Measurements from ENCODE around the gene KIF1C.
"Not testable (repeated sequence)": the region's sequence is repeated elsewhere in the genome, so short reads cannot be mapped to it uniquely, and the experiment has no call there.

KIF1C gene

DNA sequence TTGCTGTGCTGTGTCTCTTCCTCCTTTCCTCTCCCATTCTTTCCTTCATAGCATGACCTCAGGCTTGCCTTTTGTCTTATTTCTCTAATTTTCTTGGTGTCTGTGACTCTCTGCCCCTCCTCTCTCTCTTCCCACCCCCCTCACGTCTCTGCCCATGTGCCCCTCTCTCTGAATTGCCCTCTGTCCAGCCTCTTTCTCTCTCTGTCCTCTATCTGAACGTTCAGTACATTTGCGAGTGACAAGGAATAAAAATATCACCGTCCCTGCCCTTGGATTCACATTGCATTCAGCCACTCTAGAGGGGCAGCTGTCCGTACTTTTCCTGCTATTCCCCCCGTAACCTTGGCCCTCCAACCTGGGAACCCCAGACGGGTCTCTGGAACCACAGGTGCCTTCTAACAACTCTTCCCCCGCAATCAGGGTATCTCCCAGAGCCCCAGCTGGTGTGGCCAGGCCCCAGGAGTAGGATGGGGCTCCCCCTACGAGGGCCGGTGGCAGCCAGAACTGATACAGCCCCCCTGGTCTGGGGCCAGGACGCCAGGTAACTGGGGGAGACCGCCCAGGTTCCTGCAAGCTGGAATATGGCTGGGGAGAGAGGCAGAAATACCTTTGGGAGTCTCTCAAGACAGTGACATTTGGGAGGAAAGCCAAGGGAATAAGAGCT lies 1.8 kb downstream of the KIF1C start:
- DNase-seq (ENCODE audit: low read depth in 1 of 2, low spot score in 1 of 2), result no peak

DNA sequence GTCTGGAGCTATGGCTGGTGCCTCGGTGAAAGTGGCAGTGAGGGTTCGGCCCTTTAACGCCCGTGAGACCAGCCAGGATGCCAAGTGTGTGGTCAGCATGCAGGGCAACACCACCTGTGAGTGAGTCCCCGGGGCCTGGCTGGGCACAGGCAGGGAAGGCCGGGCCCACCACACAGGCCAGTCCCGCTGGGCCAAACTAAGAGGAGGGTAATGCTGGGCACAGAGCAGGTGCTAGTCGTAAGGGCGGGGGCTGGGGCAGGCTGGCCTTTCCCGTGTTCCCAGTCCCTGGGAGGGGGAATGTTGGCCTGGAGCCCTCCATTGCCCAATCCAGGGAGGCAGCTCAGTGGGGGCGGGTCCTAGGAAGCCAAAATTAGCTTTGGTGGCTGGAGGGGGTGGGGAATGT lies 2.5 kb downstream of the KIF1C start:
- DNase-seq (ENCODE audit: low read depth in 1 of 2, low spot score in 1 of 2), result no peak

DNA sequence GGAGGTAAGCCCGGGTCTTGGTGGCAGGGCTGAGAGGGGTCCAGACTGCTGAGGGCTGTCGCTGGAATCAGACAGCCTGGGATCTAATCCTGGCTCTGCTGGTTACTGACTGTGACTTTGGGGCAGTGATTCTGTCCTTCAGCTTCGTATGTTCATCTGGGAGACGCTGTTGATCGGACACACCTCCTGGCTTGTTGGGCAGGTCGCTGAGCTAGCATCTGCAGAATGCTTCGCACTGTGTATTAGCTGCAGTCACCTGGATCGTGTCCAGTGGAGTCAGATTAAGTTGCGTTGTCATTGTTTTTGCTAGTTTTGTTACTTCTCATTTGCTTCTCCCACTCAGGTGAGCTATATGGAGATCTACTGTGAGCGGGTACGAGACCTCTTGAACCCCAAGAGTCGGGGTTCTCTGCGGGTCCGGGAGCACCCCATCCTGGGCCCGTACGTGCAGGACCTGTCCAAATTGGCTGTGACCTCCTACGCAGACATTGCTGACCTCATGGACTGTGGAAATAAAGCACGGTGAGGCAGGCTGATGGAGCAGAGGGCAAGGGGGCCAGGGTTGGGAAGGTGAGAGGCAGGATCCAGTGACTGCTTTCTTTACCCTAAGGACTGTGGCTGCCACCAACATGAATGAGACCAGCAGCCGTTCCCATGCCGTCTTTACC lies 4.5 kb downstream of the KIF1C start:
- DNase-seq (ENCODE audit: low read depth in 1 of 2, low spot score in 1 of 2), result no peak

DNA sequence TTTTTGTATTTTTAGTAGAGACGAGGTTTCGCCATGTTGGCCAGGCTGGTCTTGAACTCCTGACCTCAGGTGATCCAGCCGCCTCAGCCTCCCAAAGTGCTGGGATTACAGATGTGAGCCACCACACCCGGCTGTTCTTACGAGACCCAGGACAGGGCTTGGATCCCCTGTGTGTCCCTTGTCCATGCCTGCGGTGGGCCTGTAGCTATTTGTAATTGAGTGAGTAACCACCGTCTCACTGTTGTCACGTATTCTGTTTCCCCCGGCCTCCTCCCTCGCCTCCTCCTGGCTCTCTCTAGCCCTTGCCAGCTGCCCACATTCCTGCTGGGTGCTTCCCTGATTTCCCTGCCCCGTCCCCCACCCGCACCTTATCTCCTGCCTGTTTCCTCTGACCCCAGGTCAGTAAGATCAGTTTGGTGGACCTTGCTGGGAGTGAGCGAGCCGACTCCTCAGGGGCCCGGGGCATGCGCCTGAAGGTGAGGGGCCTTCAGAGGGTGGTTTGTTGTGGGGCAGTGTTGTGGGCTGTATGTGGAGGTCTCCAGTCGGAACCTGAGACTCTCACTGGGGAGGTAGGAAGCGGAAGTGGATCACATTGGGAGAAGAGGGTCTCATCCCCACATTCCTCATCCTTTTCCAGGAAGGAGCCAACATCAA lies 5.6 kb downstream of the KIF1C start:
- DNase-seq (ENCODE audit: low read depth in 1 of 2, low spot score in 1 of 2), result no peak

DNA sequence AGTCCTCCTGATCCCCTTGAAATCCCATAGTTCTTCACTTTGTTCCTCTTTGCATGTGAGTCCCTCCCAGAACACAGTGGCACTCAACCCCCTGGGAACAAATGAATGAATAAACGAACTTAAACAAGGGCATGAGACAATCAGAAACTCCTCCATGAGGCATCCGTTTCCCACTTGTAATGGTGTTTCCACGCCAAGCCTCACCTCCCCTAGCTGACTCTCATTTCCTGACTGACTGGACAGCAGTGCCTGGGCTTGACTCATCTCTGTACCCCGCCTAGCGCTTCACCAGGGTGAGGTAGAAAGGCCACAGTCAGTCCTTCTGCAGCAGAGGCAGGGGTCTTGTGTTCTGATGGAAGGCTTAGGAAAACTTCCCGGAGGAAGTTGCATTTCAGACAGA lies 14.2 kb downstream of the KIF1C start:
- DNase-seq (ENCODE audit: low read depth in 1 of 2, low spot score in 1 of 2), result no peak

DNA sequence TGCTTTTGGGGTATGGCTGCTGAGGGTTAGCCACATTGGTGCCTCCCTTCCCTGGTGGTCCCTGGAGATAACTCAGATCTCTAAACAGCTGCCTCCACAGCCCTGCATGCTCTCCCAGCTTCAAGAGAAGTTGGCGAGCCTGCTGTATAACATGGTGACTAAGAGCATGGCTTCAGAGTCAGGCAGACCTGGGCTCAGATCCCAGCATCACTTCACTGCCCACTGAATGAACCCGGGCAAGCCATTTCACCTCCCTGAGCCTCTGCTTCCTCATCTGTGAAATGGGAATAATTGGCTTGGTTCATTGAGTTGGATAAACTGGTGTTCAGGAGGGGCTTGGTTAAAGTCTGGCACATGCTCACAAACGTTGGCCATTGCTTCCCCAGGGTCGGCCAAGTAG lies 16.6 kb downstream of the KIF1C start:
- no peak for DNase-seq (ENCODE audit: low read depth in 1 of 2, low spot score in 1 of 2)

DNA sequence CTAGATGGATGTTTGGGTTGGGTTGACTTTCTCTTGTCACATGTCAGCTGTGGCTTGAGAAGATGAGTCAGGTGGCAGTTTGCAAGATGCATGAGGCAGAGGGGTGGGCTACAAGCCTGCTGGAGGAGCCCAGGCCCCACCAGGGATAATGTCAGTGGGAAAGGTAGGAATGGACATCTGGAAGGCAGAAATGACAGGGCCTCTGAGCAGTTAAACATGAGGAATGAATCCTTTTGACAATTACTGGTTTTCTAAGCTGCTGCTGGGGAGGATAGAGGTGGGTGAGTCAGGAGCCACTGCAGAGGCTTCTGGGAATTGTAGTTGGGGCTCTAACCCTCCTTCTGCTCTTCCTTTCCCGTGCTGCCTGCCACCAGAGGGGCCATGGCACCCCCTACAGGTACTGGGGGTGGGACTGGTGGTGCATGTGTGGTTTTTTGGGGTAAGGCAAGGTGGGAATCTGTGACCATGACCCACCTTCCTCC lies 21.8 kb downstream of the KIF1C start:
- peak in 1 of 2 donors; percentile 24 for DNase-seq (ENCODE audit: low read depth in 1 of 2, low spot score in 1 of 2)

DNA sequence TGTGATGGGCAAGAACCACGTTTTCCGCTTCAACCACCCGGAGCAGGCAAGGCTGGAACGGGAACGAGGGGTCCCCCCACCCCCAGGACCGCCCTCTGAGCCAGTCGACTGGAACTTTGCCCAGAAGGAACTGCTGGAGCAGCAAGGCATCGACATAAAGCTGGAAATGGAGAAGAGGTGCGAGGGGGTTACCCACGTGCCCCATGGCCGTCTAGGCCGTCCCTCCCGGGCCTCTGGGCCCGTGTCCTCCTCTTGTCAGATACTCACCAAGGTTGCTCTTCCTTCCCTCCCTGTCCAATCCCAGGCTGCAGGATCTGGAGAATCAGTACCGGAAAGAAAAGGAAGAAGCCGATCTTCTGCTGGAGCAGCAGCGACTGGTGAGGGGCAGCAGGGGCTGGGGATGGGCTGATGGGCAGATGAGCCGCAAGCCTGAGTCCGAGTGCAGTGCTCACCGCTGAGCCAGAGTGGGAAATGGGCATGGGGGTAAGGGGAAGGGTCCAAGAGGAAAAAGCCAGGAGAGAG lies 22.8 kb downstream of the KIF1C start:
- no peak for DNase-seq (ENCODE audit: low read depth in 1 of 2, low spot score in 1 of 2)

DNA sequence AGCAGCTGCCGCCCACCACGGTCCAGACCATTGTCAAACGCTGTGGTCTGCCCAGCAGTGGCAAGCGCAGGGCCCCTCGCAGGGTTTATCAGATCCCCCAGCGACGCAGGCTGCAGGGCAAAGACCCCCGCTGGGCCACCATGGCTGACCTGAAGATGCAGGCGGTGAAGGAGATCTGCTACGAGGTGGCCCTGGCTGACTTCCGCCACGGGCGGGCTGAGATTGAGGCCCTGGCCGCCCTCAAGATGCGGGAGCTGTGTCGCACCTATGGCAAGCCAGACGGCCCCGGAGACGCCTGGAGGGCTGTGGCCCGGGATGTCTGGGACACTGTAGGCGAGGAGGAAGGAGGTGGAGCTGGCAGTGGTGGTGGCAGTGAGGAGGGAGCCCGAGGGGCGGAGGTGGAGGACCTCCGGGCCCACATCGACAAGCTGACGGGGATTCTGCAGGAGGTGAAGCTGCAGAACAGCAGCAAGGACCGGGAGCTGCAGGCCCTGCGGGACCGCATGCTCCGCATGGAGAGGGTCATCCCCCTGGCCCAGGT lies 24.5 kb downstream of the KIF1C start:
- DNase-seq (ENCODE audit: low read depth in 1 of 2, low spot score in 1 of 2), result no peak

DNA sequence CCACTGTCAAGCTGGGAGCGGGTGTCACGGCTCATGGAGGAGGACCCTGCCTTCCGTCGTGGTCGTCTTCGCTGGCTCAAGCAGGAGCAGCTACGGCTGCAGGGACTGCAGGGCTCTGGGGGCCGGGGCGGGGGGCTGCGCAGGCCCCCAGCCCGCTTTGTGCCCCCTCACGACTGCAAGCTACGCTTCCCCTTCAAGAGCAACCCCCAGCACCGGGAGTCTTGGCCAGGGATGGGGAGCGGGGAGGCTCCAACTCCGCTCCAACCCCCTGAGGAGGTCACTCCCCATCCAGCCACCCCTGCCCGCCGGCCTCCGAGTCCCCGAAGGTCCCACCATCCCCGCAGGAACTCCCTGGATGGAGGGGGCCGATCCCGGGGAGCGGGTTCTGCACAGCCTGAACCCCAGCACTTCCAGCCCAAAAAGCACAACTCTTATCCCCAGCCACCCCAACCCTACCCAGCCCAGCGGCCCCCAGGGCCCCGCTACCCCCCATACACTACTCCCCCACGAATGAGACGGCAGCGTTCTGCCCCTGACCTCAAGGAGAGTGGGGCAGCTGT lies 25.9 kb downstream of the KIF1C start:
- DNase-seq (ENCODE audit: low read depth in 1 of 2, low spot score in 1 of 2), result no peak

DNA sequence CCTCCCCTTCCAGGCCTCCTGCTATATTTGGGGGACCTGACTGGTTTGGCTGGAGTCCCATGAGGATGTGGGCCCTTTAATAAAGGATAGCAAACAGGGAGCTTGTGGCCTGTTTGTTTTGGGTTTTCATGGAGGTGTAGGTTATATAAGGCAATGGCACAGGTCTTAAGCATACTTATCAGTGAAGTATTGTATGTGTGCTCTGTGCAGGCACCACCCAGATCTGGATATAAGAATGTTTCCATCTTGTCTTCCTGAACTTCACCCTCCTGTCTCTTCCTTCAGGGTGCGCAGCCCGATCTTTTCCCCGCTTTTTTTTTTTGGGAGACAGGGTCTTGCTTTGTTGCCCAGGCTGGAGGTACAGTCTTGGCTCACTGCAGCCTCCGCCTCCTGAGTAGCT lies 26.9 kb downstream of the KIF1C start:
- no peak for DNase-seq (ENCODE audit: low read depth in 1 of 2, low spot score in 1 of 2)

DNA sequence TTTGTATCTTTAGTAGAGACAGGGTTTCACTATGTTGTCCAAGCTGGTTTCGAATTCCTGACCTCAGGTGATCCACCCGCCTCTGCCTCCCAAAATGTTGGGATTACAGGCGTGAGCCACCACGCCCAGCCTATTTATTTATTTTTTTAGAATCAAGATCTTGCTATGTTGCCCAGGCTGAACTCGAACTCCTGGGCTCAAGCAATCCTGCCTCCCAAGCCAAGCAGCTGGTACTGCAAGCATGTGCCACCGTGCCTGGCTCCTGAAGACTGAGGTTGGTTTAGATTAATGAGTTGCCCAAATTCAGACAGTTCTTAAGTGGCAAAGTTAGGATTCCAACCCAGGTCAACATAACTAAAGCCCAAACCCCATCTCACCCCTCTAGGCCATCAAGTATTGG lies 29.5 kb downstream of the KIF1C start:
- no peak for DNase-seq (ENCODE audit: low read depth in 1 of 2, low spot score in 1 of 2)

DNA sequence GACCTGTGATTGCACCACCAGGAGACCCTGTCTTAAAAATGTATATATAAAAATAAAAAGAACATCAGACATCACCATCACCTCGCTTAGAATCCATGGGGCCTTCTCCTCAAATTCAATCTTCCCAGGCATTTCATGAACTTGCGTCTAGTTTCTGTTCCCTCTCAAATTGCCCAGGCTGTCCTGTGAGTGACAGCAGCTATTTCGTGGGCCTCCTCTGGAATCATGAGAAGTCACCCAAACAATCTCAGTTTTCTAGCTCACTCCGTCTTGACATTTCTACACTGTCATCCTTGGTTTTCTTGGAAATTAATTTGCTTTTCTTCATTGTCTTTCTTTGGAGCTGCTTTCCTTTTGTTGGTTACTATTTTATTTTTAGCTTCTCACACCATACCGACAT lies 30.2 kb downstream of the KIF1C start:
- DNase-seq (ENCODE audit: low read depth in 1 of 2, low spot score in 1 of 2), result no peak

DNA sequence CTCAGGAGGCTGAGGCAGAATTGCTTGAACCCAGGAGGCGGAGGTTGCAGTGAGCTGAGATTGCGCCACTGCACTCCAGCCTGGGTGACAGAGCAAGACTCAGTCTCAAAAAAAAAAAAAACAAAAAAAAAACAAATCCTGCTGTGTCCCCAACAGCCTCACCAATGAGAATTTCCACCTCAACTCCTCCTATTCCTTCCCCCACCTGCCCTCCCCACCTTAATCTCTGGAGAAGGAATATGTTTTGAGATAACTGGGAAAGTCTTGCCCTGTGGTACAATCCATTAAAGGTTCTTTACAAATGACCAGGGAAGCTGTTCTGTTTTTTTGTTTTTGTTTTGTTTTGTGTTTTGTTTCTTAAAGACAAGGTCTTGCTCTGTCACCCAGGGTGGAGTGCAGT lies 32.4 kb downstream of the KIF1C start:
- not testable (repeated sequence) for DNase-seq (ENCODE audit: low read depth in 1 of 2, low spot score in 1 of 2)

DNA sequence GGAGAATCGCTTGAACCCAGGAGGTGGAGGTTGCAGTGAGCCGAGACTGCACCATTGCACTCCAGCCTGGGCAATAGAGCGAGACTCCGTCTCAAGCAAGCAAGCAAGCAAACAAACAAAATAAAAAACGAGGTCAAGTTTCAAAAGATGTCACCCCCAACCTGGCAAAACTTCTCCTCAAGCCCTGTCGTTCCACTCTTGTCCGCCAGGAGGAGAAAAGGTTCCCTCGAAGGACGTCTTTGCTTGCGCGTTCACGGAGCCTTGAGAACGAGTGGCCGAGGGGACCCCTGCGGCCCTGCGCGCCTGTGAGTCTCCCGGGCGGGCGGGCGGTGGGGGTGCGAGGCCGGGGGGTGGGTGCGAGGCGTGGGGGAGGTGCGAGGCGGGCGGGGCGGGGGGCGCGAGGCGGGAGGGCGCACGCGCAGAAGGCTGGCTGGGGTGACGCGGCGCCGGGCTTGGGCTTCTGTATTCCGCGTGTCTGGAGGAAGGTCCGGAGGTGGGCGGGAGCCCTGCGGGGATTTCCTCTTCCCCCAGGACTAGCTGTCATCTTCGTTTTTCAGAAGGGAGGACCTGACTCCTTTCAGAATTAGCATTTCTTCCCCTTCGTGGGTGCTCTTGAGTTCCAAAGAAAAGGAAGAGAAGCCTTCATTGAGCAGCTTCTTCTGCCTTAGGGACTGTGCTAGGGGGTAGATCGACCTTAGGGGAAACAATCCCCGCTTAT lies 33.8 kb downstream of the KIF1C start:
- DNase-seq (ENCODE audit: low read depth in 1 of 2, low spot score in 1 of 2), result peak; percentile 71 to 74

DNA sequence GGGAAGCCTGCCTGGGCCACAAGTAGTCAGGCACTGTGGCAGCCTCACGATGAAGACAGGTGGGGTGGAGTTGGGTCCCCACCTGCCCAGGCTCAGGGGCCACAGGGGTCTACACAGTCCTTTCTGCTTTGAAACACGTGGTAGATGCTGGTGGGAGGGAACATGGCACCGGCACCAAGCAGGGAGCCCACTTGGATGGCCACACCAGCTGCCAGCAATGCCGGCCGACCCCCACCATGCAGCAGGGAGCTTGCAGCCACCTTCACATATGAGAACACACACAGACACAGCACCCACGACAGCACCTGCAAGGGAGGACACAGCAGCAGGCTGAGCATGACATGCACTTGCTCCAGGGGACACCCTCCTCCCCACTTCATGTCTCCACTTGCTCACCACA lies 35.1 kb downstream of the KIF1C start:
- no peak for DNase-seq (ENCODE audit: low read depth in 1 of 2, low spot score in 1 of 2)

DNA sequence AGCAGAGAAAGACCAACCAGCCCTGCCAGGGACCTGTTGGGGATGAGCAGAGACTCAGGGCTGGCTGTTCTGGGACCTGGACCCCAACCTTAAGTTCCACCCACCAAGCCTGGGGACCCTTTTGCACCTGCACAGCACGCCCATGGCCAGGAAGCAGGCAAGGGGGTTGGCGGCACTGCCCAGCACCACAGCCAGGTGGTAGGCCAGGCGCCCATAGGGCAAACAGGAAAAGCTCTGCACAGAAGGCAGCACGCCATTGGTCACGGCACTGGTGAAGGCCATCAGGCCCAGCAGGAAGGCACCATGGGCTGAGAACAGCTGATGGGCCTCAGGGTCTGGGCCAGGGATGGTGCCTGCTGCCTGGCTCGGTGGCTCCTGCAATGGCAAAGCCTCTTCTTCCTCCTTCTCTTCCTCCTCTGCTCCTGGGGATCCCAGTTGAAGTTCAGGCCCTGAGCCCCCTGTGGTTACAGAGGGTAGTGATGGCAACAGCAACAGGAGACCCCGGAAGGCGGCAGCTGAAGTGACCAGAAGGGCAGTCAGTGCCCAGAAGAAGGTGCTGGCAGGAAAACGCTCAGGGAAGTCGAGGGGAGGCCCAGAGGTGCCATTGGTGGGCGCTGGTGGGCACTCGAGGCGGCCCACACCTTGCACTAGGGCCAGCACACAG lies 35.7 kb downstream of the KIF1C start:
- no peak for DNase-seq (ENCODE audit: low read depth in 1 of 2, low spot score in 1 of 2)

DNA sequence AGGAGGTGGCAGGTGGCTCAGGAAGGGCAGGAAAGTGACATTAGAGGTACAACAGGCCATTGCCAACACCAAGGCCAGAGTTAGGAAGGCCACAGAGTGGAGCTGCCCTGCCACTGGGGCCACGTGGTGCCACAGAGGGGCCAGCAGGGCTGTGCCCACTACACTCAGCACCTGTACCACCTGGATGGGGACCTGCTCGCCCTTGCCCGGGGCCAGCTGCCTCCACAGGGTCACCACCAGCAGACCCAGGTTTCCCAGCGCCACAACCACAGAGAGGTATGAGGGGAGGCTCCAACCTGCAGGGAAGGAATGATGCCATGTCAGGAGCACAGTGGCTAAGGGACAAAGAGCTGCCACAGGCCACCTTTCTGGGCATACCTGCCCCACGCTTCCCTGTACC lies 36.3 kb downstream of the KIF1C start:
- no peak for DNase-seq (ENCODE audit: low read depth in 1 of 2, low spot score in 1 of 2)

DNA sequence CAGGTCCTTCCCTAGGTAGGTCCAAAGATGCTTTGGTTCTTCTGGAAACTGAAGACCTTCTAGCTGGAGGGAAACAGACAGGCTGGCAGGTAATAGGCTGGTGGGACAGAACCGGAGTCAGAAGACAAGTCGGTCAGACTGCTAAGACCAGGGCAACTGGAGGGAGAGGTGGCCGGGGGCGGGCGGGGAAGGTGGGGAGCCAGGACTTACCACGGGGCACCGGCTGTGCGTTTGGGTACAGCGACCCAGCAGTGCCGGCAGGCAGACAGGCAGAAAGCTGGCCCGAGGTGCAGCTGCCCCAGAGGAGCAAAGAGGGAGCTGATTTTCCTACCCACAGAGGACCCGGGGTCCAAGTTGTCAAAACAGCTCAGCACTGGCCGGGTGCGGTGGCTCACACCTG lies 36.9 kb downstream of the KIF1C start:
- no peak for DNase-seq (ENCODE audit: low read depth in 1 of 2, low spot score in 1 of 2)

DNA sequence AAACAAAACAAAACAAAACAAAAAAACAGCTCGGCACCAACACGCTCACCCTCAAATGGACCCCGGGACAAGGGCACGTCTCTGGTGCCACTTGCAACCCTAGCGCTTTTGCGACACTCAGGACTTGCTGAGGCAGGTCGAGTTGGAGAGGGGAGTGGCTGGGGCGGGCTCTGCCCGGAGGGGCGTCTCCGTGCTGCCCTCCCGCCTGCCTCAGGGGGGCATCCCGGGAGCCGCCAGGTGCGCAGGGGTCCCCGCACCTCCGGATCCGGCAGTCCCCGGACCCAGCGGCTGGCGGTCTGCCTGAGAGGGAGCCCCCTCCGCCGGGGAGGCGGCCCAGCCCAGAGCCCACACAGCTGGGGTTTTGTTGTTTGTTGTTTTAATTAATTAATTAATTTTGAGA lies 37.6 kb downstream of the KIF1C start, which contains the start of gene SLC52A1:
Gene SLC52A1 (minus strand): TSS at position 112 of the 400 bp plus-strand sequence. CDS start 820 bp downstream, outside the sequence.
- DNase-seq (ENCODE audit: low read depth in 1 of 2, low spot score in 1 of 2), result no peak

Measured in activated CD4-positive, alpha-beta T cell treated with anti-CD3 and anti-CD28 coated beads, Interleukin-2, amount 50 U/mL, for 24 hours (primary cell).